NCI-H82 treated with DMSO at 0.1 percent for 48 hours (cell line): Measurements from ENCODE around the gene OBI1.
"Not testable (repeated sequence)": the region's sequence is repeated elsewhere in the genome, so short reads cannot be mapped to it uniquely, and the experiment has no call there.

Experiments used
- DNase-seq: peaks from one replicate; lab custom pipeline; 2025; ENCODE audit not compliant: unreplicated experiment; lab: John Stamatoyannopoulos, UW

OBI1 gene

GRCh38 chr13:78649997-78650716, 8.8 kb downstream of the OBI1 start:
- DNase-seq = no peak

GRCh38 chr13:78647109-78647678, 11.8 kb downstream of the OBI1 start:
- DNase-seq = not testable (repeated sequence)

DNA sequence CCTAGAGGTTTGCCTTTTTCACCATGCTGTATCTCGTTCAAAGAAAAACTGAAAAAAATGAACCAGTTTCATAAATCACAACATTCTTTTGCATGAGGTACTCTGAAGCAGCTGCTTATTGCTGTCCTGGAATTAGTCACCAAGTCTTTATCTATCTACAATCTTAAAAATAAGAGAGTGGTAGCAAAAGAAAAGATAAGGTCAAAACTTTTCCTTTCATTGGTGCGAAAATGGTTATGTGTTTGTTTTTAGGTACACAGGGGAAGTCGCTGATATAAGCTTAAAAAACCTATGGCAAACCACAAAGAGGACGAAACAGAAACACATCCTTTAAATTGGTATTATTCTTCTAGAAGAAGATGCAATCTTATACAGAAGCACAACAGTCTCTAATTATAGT, 20.7 kb downstream of the OBI1 start:
- no peak for DNase-seq

GRCh38 chr13:78636495-78636894, 22.5 kb downstream of the OBI1 start:
- DNase-seq = no peak

GRCh38 chr13:78632996-78633395, 26.0 kb downstream of the OBI1 start:
- DNase-seq = no peak

- no peak for DNase-seq
Measured at GRCh38 chr13:78631077-78631476, 27.9 kb downstream of the OBI1 start.

DNA sequence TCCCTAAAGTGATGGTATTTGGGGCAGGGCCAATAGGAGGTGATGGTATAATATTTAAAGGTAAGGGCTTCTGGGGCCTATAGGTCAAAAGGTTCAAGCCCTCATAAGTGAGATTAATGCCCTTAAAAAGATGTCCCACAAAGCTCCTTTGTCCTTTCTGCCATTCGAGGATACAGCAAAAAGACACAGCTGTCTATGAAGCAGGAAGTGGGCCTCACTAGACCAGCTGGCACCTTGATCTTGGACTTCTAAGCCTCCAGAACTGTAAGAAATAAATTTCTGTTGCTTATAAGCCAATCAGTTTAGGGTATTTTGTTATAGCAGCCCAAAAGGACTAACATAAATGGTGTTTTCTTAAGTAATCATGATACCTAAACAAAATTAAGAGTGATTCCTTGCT, 28.4 kb downstream of the OBI1 start:
- no peak for DNase-seq

- no peak for DNase-seq
Measured at GRCh38 chr13:78625384-78625783, 33.6 kb downstream of the OBI1 start.

GRCh38 chr13:78623132-78623531, 35.8 kb downstream of the OBI1 start:
- DNase-seq = no peak

- no peak for DNase-seq
Measured at GRCh38 chr13:78620936-78621470, 38.0 kb downstream of the OBI1 start.

DNA sequence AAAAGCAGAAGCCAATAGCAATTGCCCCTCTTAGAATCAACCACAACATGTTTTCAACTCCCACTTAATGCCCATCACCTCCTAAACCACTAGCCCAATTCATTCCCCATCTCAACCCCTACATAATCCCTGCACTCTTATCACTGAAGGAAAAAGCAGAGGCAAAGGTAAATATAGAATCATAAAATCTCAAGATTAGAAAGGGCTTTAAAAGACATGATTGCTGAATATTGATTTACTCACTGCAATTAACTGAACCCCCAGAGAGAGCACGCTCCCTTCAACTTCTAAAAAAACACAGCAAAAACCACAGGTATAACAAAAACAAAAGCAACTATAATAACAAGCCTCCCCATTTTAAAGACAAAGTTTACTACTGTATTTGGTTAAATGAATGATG, 40.5 kb downstream of the OBI1 start:
- no peak for DNase-seq

GRCh38 chr13:78611040-78611439, 47.9 kb downstream of the OBI1 start:
- DNase-seq = no peak

- DNase-seq = peak; percentile 65
Measured at GRCh38 chr13:78610381-78610883, 48.5 kb downstream of the OBI1 start.

DNA sequence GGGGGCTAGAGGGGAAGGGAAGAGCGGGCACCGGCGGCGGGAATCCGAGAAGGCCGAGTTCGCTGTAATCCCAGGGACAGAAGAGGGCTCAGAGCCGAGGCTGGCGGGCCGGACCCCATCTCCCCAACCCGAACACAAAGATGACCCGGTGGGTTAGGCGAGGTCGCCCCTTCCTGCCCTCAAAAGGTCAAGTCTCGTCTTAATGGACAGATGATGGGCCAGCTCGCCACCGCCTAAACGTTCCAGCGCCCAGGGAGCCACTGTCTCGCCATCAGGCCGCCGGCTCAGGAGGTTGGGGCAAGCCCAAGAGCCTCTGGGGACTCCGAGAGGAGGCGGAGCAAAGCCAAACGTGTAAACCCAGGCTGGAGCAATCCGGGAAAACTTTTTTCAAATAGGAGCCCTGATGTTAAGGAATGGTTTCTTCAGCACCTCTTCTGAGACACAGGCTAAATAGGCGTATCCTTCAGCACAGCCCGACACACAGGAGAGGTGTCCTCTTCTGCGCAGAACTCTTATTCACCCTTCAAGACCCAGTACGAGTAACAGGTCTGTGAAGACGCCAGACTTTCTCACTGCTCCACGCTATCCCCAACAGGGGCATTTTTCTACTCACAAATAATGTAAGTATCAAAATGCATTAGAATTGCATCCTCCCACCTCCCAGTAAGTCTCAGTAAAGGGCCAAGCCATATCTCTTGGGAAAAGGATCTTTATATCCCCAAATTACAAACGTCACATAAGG, 49.3 kb downstream of the OBI1 start:
- no peak for DNase-seq

- DNase-seq = no peak
Measured at GRCh38 chr13:78608688-78609463, 50.1 kb downstream of the OBI1 start.

- DNase-seq = no peak
Measured at GRCh38 chr13:78608252-78608687, 50.7 kb downstream of the OBI1 start.

DNA sequence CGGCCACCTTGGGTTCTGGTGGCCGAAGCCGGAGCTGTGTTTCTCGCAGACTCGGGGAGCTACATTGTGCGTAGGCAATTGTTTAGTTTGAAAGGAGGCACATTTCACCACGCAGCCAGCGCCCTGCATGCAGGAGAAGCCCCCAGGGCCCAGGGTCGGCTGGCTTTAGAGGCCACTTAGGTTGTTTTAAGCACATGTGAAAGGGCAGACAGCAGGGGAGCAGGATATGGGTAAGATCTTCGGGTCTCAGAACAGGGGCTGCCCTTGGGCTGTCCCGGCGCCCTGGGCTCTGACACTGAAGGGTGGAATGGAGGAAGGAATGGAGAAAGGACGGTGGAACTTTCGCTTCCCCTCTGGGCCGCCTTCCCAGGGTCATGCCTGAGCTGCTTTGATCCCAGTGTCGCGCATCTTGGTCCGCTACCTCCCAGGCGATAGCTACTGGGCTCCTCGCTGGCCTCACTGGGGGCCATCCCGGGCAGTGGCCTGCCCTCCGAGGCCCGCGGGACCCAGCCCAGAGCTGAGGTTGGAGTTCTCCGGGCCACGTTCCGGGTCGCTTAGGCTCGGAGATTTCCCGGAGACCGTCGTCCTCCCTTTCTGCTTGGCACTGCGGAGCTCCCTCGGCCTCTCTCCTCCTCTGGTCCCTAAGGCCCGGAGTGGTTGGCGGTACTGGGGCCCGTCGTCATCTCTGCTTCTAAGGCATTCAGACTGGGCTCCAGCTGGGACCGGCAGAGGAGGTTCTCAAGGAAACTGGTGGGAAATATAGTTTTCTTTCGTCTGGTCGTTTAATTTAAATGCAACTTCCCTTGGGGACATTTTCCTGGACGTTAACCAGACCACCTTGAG, 51.3 kb downstream of the OBI1 start:
- DNase-seq = no peak

DNA sequence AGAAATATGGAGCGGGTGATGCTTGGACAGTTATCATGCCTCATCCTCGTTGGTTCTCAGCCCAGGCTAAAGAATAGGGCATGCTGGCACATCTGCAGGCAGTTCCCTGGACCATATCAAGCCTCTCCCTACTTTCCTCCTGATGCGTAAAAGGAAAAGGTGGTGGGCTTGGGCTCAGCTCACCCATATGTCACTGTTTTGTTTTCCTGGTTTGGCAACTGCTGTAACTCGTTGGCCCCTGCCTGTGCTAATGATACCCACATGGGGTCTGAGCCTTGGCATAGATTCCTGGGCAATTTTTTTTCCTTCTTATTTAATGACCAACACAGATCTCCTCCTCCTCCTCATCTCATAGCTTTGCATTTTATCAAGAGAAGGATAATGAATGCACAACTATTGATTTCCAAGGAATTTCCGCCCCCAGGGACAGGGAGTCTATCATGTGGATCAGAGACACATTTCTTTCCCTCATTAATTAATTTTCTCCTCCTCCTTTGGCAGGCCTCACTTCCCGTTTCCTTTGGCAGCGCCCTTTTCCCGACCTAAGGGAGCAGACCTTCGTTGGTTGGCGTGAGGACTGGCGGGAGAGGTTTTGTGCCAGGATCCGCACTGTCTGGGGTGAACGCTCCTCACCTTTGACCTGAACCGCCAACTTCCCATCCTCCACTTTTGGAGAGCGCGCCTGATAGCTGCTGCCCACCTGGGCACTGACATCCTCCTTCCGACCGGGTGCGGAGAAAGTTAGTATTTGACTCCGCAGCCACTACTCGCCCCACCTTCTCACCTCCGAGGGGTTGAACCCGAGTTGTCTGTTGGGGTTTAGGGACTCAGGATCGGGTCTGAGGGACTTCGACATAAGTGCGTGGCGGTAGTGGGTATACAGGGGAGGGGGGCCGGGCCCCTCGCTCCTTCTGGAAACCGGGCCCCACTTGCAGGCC, 52.2 kb downstream of the OBI1 start:
- DNase-seq = no peak
